ENCODE measurements around the gene KIRREL3.

- TF ChIP-seq EZH2 (IDR thresholded peaks at IDR 0.05; ENCODE audit: insufficient read depth, poor library complexity, severe bottlenecking) (no peak), EZH2phosphoT487 (IDR thresholded peaks at IDR 0.05; ENCODE audit: insufficient read depth, low read depth) (no peak)
Observed at GRCh38 chr11:126446581-126446980, 554.0 kb downstream of the KIRREL3 start.
